ENCODE data around the gene ME3. TPM values are rescaled to one million over a fixed set of nuclear protein-coding genes. Genes with fewer than 3 reads are reported as not detected.

The ME3 gene
- total RNA-seq, 2 donors from 2014 or later, result 13.8 to 20.3 TPM

DNA sequence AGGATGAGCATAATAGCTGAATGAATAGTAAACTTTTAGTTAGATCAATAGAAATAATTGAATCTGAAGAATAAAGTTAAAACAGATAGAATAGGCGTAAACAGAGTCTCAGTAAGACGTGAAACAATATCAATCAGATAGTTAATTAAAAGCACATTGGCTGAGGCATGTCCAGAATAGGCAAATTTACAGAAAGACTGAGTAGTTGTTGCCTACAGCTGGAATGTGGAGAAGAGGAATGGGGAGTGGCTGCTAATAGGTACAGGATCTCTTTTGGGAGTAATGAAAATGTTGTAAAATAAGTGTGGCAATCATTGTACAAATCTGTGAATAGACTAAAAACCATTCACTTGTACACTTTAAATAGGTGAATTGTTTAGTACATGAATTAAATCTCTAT lies 36.3 kb upstream of the ME3 start:
- H3K4me3 ChIP-seq, result no peak overlapping the region
- no peak for DNase-seq
- intact Hi-C loops (cut with DNase I), result no loop called here

DNA sequence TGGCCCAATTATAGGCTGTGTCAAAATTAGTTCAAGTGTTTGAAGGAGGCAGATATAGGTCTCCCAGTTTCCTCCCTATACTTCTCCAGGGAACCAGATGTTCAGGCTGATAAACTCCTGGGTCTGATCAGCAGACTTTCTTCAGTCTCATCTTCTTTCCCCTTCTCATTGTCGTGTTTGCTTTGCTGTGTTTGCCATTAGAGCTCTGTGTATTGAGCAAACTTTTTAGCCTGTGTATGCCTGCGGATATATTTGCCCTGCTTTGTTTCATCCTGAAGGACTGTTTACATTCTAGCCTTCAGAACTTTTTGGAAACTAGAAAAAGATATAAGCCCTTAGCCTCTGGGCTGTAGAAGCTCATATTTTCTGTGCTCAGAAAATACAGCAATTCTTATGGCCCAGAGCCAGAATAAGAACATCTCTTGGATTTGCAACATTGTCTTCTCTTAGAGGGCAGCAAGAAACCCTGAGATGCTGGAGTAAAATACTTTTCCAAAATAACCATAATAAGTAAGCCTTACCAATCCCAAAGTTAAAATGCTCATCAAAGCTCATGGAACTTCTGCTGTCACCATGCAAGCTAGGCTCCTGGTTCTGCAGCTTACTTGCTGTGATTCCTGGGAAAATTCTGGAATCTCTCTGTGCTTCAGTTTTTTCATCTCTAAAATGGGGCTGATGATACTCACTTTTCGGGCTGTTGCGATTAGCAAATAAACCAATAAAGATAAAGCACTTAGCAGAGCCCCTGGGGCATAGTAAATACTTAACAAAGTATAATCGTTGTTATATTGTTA lies 34.1 kb upstream of the ME3 start:
- no peaks in the 10 kb centered on the region for H3K27me3 ChIP-seq
- no peak overlapping the region for H3K27ac ChIP-seq
- DNase-seq, result no peak
- TF ChIP-seq CTCF (IDR thresholded peaks at IDR 0.05), result no peak
- no peak overlapping the region for H3K4me3 ChIP-seq
- H3K9me3 ChIP-seq, result no peaks in the 10 kb centered on the region
- intact Hi-C loops (cut with DNase I), result no loop called here
- no peaks in the 10 kb centered on the region for H3K36me3 ChIP-seq
- H3K9ac ChIP-seq (ENCODE audit: low read depth in 2 of 2, low read length in 2 of 2), result no peak overlapping the region
- H3K4me1 ChIP-seq, result no peaks in the 10 kb centered on the region

More for the DNA sequence above, 36.3 kb upstream of the ME3 start:
- Histone ChIP-seq H3K9me3 (no peaks in the 10 kb centered on the region), H3K36me3 (no peaks in the 10 kb centered on the region), H3K27ac (no peak overlapping the region), H3K27me3 (no peaks in the 10 kb centered on the region), H3K9ac (ENCODE audit: low read depth in 2 of 2, low read length in 2 of 2) (no peak overlapping the region), H3K4me1 (no peaks in the 10 kb centered on the region)
- no peak for TF ChIP-seq CTCF (IDR thresholded peaks at IDR 0.05)

DNA sequence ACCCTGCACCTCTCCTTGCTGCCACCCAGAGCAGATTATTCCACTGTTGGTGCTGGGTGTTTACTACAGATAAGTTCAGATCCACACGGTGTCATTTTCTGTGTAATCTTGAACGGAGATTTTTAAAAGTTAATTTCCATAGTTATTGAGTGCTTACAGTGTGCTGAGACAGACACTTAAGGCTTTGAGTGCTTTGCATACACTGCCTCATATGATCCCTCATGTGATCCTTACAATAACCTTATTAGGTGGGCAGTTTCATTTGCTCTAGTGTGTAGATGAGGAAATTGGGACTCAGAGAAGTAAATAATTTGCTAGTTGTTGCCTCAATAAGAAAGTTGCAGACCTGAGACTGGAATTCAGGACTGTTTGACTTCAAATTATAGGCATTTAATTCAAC lies 32.3 kb upstream of the ME3 start:
- Histone ChIP-seq H3K27ac (no peak overlapping the region), H3K9me3 (no peaks in the 10 kb centered on the region), H3K27me3 (no peaks in the 10 kb centered on the region), H3K36me3 (no peaks in the 10 kb centered on the region), H3K4me1 (no peaks in the 10 kb centered on the region), H3K4me3 (no peak overlapping the region), H3K9ac (ENCODE audit: low read depth in 2 of 2, low read length in 2 of 2) (no peak overlapping the region)
- intact Hi-C loops (cut with DNase I), result no loop called here
- TF ChIP-seq CTCF (IDR thresholded peaks at IDR 0.05), result no peak
- no peak for DNase-seq

- no peaks in the 10 kb centered on the region for H3K9me3 ChIP-seq
- no peak overlapping the region for H3K27ac ChIP-seq
- no peaks in the 10 kb centered on the region for H3K36me3 ChIP-seq
- H3K9ac ChIP-seq (ENCODE audit: low read depth in 2 of 2, low read length in 2 of 2), result no peak overlapping the region
- no peaks in the 10 kb centered on the region for H3K27me3 ChIP-seq
- TF ChIP-seq CTCF (IDR thresholded peaks at IDR 0.05), result no peak
- no peaks in the 10 kb centered on the region for H3K4me1 ChIP-seq
- intact Hi-C loops (cut with DNase I), result no loop called here
- no peak overlapping the region for H3K4me3 ChIP-seq
- no peak for DNase-seq
Observed at GRCh38 chr11:86703987-86704386, 31.6 kb upstream of the ME3 start.

- intact Hi-C loops (cut with DNase I), result no loop called here
- H3K9ac ChIP-seq (ENCODE audit: low read depth in 2 of 2, low read length in 2 of 2), result no peak overlapping the region
- H3K27me3 ChIP-seq, result no peaks in the 10 kb centered on the region
- no peaks in the 10 kb centered on the region for H3K4me1 ChIP-seq
- H3K4me3 ChIP-seq, result no peak overlapping the region
- TF ChIP-seq CTCF (IDR thresholded peaks at IDR 0.05), result no peak
- no peaks in the 10 kb centered on the region for H3K36me3 ChIP-seq
- no peak for DNase-seq
- H3K9me3 ChIP-seq, result no peaks in the 10 kb centered on the region
- H3K27ac ChIP-seq, result no peak overlapping the region
Observed at GRCh38 chr11:86702220-86702983, 30.0 kb upstream of the ME3 start.

Measured in colonic mucosa (tissue), 4 donors.